Small intestine (tissue), 7 donors: ENCODE data around the gene DEPDC4. TPM values are rescaled to one million over a fixed set of nuclear protein-coding genes. Genes with fewer than 3 reads are reported as not detected.

Source experiments
- DNase-seq, 2 donors: peaks; one replicate each; pipeline versions ENCODE4 v3.0.0 to v3.0.0-alpha.2; 2013
- FAIRE-seq: peaks from 2 replicates; lab custom pipeline; 2012; peaks lifted over from hg19 to GRCh38; lab: Jason Lieb, UNC
- H3K27ac ChIP-seq, 3 donors: one replicate each; pipeline ENCODE4 v1.5.1; 2013; ENCODE audit warnings: low read length in 2 of 3, mild to moderate bottlenecking in 2 of 3, control low read depth in 1 of 3, inconsistent platforms in 1 of 3, low read depth in 1 of 3, moderate library complexity in 1 of 3
- H3K27me3 ChIP-seq, 3 donors: one replicate each; pipeline ENCODE4 v1.6.1; 2013; ENCODE audit warnings: low read length in 3 of 3, inconsistent platforms in 1 of 3; ENCODE audit not compliant: control insufficient read depth in 3 of 3, insufficient read depth in 3 of 3
- H3K36me3 ChIP-seq, 3 donors: one replicate each; pipeline ENCODE4 v1.6.1; 2013; ENCODE audit warnings: low read length in 3 of 3, inconsistent platforms in 1 of 3, low read depth in 1 of 3, mild to moderate bottlenecking in 1 of 3, moderate library complexity in 1 of 3; ENCODE audit not compliant: control insufficient read depth in 3 of 3, insufficient read depth in 2 of 3
- H3K4me1 ChIP-seq, 3 donors: one replicate each; pipeline ENCODE4 v1.6.1; 2013; ENCODE audit warnings: low read length in 2 of 3, inconsistent platforms in 1 of 3, low read depth in 1 of 3, mild to moderate bottlenecking in 1 of 3, moderate library complexity in 1 of 3; ENCODE audit not compliant: control insufficient read depth in 3 of 3, insufficient read depth in 2 of 3
- H3K4me3 ChIP-seq, 3 donors: one replicate each; pipeline ENCODE4 v1.5.1; 2013; ENCODE audit warnings: low read length in 3 of 3, control low read depth in 1 of 3, inconsistent platforms in 1 of 3, low read depth in 1 of 3, mild to moderate bottlenecking in 1 of 3, moderate library complexity in 1 of 3
- H3K9me3 ChIP-seq, 2 donors: one replicate each; pipeline ENCODE4 v1.6.1; 2013; ENCODE audit warnings: low read depth in 1 of 2, low read length in 1 of 2; ENCODE audit not compliant: control insufficient read depth in 2 of 2, insufficient read depth in 1 of 2
- WGBS, 3 donors: extraction: QIAGEN DNeasy Blood & Tissue Kit; methylation state at CpG; one replicate each; pipeline ENCODE4 v1.1.7; 2013; 5-methylcytosine and 5-hydroxymethylcytosine counted together
- polyA plus RNA-seq, 4 donors: library from polyadenylated mRNA; stranded (reverse) in 3 of 4; unstranded in 1 of 4; fragments of 200-250 nt in 3 of 4; fragments of 120-200 nt in 1 of 4; gene quantifications; one replicate each; pipeline versions ENCODE4 v1.2.1 to v1.2.3, GENCODE V29; 2013
- donor health status: healthy with polysubstance abuse.
- donor health status: control.
- donor health status: control.
- donor health status: Bipolar disorder and iron deficiency.
- donor health status: healthy.

The DEPDC4 gene
- polyA plus RNA-seq, 4 donors: 0.67 to 3.6 (median 1.5) TPM

DNA sequence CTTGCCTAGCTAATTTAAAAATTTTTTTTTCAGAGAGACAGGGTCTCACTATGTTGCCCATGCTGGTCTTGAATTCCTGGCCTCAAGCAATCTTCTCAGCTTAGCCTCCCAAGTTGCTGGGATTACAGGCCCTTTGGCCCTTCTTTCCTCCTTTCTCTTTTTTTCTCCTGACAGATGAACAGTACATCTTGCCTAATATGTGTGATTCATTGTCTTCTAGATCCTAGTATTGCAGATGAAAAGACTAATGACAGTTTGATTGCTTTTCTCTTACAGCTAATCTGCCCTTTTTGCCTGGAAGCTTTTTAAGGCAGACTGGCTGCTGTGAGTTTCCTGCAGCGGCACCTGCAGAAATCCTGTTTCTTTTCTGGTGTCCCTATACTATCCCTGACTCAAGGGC is 12.0 kb downstream of the DEPDC4 start:
- DNase-seq (no peak), FAIRE-seq (no peak)
- WGBS, 3 donors: 58 to 81% (median 65%) methylated on average over 1 of the region's 1 CpG
- Histone ChIP-seq H3K27ac (no peak overlapping the region), H3K27me3 (no peaks in the 10 kb centered on the region), H3K9me3 (no peaks in the 10 kb centered on the region), H3K4me1 (peaks cover 0 to 7% (median 4%) of the 10 kb centered on the region in 3 donors), H3K36me3 (no peaks in the 10 kb centered on the region), H3K4me3 (no peak overlapping the region)

GRCh38 chr12:100253437-100253836 is 13.4 kb downstream of the DEPDC4 start:
- H3K4me1 ChIP-seq: peaks cover 0 to 7% (median 4%) of the 10 kb centered on the region in 3 donors
- WGBS, 3 donors: 91 to 97% (median 96%) methylated on average over 1 of the region's 1 CpG
- H3K27me3 ChIP-seq: no peaks in the 10 kb centered on the region
- H3K36me3 ChIP-seq: no peaks in the 10 kb centered on the region
- no peak overlapping the region for H3K4me3 ChIP-seq
- FAIRE-seq (no peak), DNase-seq (no peak)
- H3K27ac ChIP-seq: no peak overlapping the region
- H3K9me3 ChIP-seq: no peaks in the 10 kb centered on the region

DNA sequence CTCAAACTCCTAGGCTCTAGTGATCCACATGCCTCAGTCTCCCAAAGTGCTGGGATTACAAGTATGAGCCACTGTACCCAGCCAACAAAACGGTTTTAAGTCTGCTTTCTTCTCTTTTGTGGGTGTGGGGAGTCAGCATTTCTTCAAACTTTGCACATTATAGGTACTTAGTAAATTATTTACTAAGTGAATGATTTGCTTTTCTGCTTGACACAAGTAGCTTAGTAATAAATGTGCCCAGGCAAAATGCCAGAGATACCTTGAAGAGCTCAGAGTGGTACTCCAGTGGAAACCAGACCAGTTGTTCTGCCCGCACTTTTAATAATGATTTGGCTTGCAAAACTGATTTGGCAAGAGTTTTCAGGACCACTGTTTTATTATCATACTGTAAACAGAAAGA is 15.0 kb downstream of the DEPDC4 start:
- H3K4me1 ChIP-seq: peaks cover 0 to 7% (median 4%) of the 10 kb centered on the region in 3 donors
- no peaks in the 10 kb centered on the region for H3K36me3 ChIP-seq
- no peak overlapping the region for H3K27ac ChIP-seq
- H3K4me3 ChIP-seq: no peak overlapping the region
- H3K9me3 ChIP-seq: no peaks in the 10 kb centered on the region
- H3K27me3 ChIP-seq: no peaks in the 10 kb centered on the region
- 17 to 51% (median 34%) methylated on average over 2 of the region's 2 CpGs for WGBS, 3 donors
- DNase-seq (peak; percentile 83 to 87), FAIRE-seq (no peak)

DNA sequence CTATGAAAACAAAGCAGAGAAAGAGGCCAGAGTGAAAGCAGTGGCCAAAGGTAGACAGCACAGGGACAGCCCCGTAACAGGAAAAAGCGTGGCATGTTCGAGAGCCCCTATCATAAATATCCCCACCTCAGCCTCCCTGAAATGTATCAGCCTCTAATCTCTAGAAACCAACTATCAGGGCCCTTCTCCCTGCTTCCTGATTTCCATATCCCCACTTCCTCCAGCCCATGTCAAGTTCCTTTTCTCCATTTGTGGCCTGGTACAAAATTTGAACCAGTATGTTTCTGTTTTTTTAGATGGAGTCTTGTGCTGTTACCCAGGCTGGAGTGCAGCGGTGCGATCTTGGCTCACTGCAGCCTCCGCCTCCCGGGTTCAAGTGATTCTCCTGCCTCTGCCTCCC is 16.9 kb downstream of the DEPDC4 start:
- Histone ChIP-seq H3K36me3 (no peaks in the 10 kb centered on the region), H3K27me3 (no peaks in the 10 kb centered on the region), H3K9me3 (no peaks in the 10 kb centered on the region), H3K4me3 (no peak overlapping the region), H3K27ac (peak overlapping the region in 1 of 3 donors; percentile 37), H3K4me1 (peaks cover 0 to 7% (median 0%) of the 10 kb centered on the region in 3 donors)
- FAIRE-seq (no peak), DNase-seq (peak in 1 of 2 donors; percentile 31)
- 72 to 78% (median 74%) methylated on average over 7 of the region's 7 CpGs for WGBS, 3 donors

DNA sequence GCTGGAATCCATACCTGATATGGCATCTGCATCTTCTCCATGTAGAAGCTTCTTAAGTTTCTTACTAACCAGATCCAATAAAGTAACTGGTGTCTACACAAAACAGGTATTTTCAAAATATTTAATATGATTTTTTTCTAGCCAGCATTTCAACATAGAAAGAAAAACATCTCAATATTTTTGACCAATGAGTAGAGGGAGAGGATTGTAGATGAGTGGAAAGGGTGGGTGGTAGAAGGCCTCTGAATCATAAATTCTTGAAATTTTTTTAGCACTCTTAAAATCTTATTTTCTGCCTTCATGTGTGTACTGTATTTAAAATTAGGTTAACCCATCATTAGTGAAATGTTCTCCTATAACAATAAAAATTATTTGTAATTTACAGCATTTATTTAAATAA is 18.0 kb downstream of the DEPDC4 start:
- H3K27me3 ChIP-seq: no peaks in the 10 kb centered on the region
- no peak for DNase-seq
- no peak for FAIRE-seq
- no peaks in the 10 kb centered on the region for H3K9me3 ChIP-seq
- no peak overlapping the region for H3K4me3 ChIP-seq
- peaks cover 0 to 7% (median 0%) of the 10 kb centered on the region in 3 donors for H3K4me1 ChIP-seq
- peaks cover 0 to 2% (median 0%) of the 10 kb centered on the region in 3 donors for H3K36me3 ChIP-seq
- no peak overlapping the region for H3K27ac ChIP-seq

GRCh38 chr12:100247765-100248164 is 19.1 kb downstream of the DEPDC4 start:
- no peaks in the 10 kb centered on the region for H3K27me3 ChIP-seq
- DNase-seq (no peak), FAIRE-seq (no peak)
- H3K27ac ChIP-seq: no peak overlapping the region
- H3K36me3 ChIP-seq: peaks cover 0 to 2% (median 0%) of the 10 kb centered on the region in 3 donors
- peaks cover 0 to 7% (median 0%) of the 10 kb centered on the region in 3 donors for H3K4me1 ChIP-seq
- WGBS, 3 donors: 93 to 97% (median 95%) methylated on average over 4 of the region's 4 CpGs
- no peak overlapping the region for H3K4me3 ChIP-seq
- no peaks in the 10 kb centered on the region for H3K9me3 ChIP-seq

DNA sequence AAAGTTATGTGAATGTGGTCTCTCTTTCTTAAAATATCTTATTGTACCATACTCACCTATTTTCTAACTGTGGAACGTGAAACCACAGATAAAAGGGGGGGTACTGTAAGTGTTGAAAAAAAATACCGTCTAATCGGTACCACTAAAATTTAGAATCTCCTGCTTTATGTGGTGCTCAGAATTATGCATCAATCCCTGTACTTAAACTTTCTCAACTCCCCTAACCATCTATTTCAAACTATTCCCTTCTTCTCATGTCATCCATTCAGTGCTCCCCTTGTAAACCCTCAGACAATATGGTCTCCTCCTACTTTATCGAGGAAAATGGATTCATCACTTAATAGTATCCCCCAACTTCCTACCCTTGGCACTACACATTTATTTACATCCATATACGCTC is 23.7 kb downstream of the DEPDC4 start:
- no peak for DNase-seq
- WGBS, 3 donors: 77 to 90% (median 80%) methylated on average over 5 of the region's 5 CpGs
- Histone ChIP-seq H3K4me1 (peaks cover 0 to 5% (median 0%) of the 10 kb centered on the region in 3 donors), H3K4me3 (no peak overlapping the region), H3K9me3 (no peaks in the 10 kb centered on the region), H3K27ac (no peak overlapping the region), H3K27me3 (no peaks in the 10 kb centered on the region), H3K36me3 (peaks cover 0 to 2% (median 0%) of the 10 kb centered on the region in 3 donors)
- no peak for FAIRE-seq

DNA sequence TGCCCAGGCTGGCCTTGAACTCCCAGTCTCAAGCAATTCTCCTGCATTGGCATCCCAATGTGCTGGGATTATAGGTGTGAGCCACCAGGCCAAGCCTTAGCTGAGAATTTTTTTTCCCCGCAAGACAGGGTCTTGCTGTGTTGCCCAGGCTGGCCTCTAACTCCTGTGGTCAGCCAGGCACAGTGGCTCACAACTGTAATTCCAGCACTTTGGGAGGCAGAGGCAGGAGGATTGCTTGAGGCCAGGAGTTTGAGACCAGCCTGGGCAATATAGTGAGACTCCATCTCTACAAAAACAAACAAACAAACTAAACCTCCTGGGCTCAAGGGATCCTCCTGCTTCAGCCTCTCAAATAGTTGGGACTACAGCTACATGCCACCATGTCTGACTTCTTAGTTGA is 27.3 kb downstream of the DEPDC4 start:
- WGBS, 3 donors: 95 to 100% (median 98%) methylated on average over 1 of the region's 1 CpG
- Histone ChIP-seq H3K27me3 (no peaks in the 10 kb centered on the region), H3K9me3 (no peaks in the 10 kb centered on the region), H3K27ac (no peak overlapping the region), H3K4me3 (no peak overlapping the region), H3K36me3 (peaks cover 0 to 2% (median 0%) of the 10 kb centered on the region in 3 donors), H3K4me1 (peaks cover 0 to 5% (median 0%) of the 10 kb centered on the region in 3 donors)
- FAIRE-seq (no peak), DNase-seq (no peak)

GRCh38 chr12:100238801-100239200 is 28.1 kb downstream of the DEPDC4 start:
- 94 to 98% (median 95%) methylated on average over 3 of the region's 3 CpGs for WGBS, 3 donors

More at GRCh38 chr12:100238801-100239200, 28.1 kb downstream of the DEPDC4 start:
- Histone ChIP-seq H3K4me3 (no peak overlapping the region), H3K4me1 (peaks cover 0 to 5% (median 0%) of the 10 kb centered on the region in 3 donors), H3K36me3 (no peaks in the 10 kb centered on the region), H3K9me3 (no peaks in the 10 kb centered on the region), H3K27me3 (no peaks in the 10 kb centered on the region), H3K27ac (peak overlapping the region in 1 of 3 donors; percentile 24)
- DNase-seq: peak in 1 of 2 donors; percentile 30
- FAIRE-seq: no peak
